Islet precursor cell (in vitro differentiated cells): ENCODE measurements around the gene PCDH1.
"Not testable (repeated sequence)": the region's sequence is repeated elsewhere in the genome, so short reads cannot be mapped to it uniquely, and the experiment has no call there.

Source experiments
- DNase-seq: peaks from one replicate; pipeline ENCODE4 v3.0.0-alpha.2; 2018

Gene PCDH1

DNA sequence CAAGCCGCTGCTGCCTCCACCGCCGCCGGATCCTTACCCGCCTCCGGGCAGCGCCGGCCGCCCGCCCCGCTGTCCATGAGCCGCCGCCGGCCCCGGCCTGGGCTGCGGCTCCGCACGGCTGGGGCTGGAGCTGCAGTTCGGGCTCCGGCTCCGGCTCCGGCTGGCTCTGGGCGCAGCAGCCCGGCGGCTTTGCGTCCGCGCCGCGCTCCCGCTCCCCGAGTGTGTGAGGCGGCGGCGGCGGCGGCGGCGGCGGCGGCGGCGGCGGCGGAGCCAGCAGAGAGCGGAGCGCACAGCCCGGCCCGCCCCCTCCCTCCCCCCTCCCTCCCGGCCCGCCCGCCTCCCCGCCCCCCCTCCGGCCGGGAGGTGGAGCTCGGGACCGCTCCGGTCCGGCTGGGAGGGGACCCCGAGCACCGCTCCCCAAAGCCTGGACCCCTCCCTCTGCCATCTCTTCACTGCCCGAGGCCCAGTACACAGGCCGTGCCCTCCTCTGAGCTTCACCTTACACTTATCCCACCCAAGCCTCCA is at the start of gene PCDH1:
PCDH1 (minus strand) TSS at position 225 of the 525 bp plus-strand sequence; CDS start at position 77, 148 bp downstream.
- DNase-seq = peak; percentile 70

DNA sequence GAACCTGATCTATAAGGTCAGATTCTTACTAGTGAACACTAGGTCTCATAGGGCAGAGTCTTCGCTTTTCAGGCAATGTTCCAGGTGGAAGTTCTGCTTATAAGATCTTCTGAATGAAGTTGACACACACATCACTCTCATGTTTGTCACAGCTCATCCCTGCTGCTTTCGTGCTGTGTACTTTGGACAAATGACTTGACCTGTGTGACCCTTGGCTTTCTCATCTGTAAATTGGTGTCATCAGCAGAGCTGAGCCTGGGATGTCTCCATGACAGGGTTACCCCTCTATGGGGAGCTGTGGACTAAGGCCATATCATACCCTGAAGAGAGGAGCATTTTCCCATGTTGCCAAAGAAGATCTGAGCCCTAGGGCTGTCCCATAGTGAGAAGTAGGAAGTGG is 48.2 kb upstream of the PCDH1 start:
- DNase-seq = no peak

DNA sequence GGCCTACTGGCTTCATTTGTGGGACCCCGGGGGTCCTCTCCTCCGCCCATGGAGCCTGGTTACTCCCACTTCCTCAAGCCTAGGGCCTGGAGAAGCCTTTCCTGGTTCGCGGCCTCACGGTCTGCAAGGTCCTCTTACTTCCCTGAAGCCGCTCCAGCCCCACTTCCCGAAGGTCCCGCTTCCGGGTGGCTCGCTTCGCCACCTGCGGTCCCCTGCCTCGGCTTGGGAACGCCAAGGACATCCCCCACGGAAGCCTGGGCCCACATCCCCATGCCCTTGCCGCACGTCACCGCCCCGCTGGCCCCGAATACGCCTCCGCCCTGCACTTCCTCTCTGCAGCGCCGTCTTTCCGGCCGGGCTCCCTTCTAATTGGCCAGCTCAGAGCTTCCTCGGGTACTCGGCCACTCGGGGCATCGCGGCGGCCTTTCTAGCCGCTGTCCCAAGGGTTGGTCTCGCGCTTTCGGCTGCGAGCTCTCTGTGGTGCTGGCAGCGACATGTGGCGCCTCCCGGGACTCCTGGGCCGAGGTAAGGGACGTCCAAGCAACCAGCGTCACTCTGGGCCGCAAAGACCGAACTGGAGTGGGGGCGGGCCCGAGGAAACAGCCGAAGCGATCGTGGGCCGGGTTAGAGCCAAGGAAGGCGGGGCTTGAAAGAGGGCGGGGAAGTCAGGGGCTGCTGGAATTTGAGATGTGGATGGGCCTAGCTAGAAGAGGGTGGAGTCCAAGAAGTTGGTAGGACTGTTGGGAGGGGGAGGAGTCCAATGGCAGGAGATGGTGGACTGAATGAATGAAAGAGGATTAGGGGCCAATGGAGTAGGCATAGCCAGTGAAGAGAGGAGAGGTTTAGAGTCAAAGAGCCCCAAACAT is 45.5 kb upstream of the PCDH1 start, which contains the start of gene DELE1:
DELE1 (plus strand) TSS at position 424 of the 866 bp plus-strand sequence; CDS start at position 495, 71 bp downstream.
- peak; percentile 97 for DNase-seq

DNA sequence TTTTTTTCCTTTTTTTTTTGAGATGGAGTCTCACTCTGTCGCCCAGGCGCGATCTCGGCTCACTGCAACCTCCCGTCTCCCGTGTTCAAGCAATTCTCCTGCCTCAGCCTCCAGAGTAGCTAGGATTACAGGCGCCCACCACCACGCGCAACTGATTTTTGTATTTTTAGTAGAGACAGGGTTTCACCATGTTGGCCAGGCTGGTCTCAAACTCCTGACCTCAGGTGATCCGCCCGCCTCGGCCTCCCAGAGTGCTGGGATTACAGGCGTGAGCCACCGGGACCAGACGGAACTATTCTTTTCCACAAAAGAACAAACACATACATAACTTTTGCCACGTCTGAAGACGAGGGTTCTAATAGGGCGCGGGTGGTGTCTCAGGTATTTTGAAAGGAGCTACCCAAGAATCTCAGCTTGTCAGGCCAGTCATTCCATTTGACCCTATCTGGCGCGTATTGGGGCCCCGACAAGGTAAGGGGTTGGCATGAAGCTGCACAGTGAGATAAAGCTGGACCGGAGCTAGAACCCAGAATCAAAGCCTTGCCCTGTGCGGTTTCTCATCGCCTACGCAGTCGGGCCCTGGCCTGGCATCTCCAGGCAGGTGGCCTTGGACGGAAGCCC is 44.7 kb upstream of the PCDH1 start:
- DNase-seq = not testable (repeated sequence)

DNA sequence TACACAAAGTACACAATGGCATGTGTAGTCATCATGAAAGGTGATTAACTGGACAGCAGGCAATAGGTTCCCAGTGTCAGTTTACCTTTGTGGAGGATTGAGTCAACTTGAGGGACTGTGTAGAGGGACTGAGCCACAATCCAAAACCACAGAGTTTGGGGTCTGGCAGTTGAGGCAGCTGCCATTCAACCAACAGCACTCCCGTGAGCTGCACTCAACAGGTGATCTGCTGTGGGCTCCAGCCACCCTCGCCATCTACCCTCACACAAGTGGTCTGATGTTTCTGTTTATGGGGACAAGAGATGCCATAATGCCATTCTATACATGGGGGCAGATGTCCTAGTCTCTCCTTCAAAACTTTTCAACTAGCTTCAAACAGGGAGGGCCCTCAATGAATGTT is 42.6 kb upstream of the PCDH1 start:
- DNase-seq = no peak

DNA sequence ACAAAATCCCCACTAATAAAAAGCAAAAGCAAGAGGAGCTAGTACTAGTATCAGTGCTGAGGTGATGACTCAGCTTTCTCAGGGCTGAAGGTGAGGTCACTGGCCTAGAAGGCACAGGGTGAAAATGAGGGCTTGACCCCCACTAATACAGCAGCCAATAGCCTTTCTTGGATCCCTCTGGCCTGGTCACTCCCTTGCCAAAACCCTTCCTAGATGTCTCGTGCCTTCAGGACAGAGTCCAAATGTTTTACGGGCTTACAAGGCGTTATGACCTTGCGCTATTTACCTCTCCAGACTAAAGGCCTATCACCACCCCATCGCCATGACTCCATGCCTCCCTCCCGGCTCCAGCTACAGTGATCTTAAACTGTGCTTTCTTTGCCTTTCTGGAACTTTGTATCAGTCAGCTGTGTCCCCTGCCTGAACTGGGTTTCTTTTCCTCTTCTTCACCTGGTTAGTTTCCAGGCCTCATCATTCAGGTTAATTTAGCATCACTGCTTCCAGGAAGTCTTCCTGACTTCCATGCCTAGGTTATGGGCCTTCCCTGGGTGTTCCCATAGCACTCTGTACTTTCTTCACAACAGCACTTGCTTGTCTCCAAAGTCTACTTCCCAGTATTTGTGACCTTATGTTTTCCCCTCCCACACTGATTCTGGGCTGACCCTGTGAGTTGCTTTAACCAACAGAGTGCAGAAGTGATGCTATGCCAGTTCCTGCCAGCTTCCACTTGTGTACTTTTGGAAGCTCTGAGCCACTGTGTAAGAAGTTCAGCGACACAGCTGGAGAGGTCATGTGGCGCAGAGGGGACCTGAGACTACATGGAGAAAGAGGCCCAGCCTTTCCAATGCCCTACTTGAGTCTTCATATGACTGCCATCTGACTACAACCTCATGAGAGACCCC is 41.3 kb upstream of the PCDH1 start:
- DNase-seq = peak; percentile 49

DNA sequence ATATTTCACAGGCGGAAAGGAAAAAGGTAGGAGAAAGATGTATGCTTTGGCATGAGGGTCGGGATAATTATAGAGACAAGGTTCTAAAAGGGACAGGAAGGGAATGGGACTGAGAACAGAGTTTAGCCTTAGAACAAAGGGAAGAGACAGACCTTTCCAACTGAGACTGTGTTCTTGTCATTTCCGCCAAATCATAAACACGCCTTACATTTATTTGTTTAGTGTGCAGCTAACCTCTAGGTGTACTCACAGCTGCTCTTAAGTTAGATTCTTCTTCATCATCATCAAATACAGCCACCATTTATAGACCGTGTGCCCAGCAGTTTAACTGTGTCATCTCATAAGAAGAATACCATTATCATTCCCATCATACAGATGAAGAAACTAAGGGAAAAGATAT is 39.5 kb upstream of the PCDH1 start:
- no peak for DNase-seq

DNA sequence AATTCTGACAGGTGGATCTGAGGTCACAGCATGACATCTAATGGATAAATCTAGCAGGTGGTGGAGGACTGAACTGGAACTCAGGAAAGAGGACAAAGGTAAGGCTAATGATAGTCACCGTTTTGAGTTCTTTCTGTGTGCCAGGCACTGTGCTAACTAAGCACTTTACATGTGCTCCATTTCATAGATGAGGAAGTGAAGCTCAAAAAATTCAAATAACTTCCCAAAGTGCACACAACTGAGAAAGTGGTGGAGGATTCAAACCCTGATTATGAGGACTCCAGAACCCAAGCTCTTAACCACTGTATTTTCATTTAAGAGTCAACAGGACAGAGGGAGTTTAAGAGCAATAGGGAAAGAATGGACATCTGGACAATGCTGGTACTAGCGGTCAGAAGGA is 38.3 kb upstream of the PCDH1 start:
- DNase-seq = no peak

DNA sequence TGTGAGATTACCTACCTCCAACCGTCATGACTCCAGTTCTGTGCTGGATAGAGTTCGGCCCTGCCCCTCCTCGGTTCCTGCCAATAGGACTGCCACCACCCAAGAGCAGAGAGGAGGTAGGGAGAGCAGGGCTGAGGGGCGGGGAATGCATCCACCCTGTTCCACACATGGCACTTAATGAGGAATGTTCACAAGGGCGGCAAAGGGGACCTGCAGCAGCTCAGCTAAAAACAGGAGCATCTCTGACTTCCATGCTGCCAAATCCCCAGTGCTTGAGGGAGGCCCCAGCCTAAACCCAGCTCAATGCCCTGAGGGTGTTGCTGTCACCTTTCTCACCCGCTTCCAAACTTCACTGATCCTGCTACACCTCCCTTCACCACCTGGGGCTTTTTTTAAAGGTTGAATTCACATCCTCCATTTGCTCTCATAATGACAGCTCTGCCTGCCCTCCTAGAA is 37.7 kb upstream of the PCDH1 start:
- peak; percentile 83 for DNase-seq

DNA sequence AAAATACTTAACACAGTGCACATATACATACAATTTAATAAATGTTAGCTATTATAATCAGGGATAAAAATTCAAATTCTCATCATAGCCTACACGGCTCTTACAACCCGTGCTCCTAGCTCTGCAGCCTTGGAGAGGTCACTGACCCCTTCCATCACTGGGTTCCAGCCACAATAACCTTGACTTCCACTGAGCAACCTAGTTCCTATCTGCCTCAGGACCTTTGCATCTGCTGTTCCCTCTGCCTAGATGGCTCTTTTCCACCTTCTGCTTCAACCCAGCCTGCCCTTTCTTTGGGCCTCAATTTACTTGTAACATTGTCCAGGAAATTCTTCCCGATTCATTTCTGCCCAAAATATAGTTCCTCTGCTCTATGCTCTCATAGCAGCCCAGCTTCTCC is 36.6 kb upstream of the PCDH1 start:
- no peak for DNase-seq

DNA sequence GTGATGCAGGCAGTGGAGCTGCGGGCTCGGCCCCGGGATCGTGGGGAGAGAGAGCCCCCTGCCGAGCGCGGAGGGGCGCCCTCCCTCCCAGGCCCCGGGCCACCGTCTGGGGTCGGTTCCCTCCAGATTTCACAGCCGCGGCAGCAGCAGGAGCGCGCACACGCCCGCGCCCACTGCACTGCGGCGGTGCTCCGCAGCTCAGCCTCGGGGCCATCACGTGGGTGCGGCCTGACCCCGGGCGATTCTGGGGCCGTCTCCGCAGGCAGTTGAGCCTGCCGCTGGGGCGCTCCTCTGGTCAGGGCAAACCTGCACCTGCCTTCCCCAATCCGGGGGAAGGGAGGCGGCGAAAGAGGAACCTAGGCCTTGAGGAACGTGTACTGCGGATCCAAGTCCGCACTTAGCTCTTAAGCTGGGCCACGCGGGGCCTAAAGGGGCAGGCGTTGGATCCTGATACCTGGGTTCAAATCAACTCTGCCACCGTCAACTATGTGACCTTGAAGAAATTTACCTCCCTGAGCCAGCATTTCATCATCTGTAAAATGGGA is 36.1 kb upstream of the PCDH1 start:
- peak; percentile 68 for DNase-seq

DNA sequence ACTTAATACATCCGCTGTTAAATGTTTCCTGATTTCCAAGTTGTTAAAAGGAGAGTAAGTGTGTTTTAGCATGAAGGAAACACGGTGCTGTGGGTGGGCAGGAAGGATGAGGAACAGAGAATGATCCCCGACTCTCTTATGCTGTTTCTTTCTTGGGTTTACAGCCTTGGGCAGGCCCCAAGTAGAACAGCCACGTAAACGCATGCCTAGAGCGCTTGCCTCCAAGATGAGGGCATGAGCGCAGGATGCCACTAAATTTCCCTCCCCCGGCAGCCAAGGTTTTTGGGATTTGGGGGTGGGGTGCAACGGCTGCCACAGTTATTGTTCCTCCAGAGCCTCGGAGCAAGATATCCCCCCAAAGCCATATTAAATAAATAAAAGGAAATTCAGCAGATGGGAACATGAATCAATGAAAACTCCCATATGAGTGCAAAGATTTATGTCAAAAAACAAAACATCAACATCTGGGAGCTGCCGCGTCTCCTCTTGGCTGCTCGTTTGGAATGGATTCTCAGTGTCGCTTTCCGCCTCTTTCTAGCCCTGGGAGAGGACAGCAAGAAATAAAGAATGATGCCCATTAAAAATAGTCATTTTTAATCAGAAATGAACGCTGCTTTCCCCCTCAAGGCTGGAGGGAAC is 35.5 kb upstream of the PCDH1 start:
- no peak for DNase-seq

DNA sequence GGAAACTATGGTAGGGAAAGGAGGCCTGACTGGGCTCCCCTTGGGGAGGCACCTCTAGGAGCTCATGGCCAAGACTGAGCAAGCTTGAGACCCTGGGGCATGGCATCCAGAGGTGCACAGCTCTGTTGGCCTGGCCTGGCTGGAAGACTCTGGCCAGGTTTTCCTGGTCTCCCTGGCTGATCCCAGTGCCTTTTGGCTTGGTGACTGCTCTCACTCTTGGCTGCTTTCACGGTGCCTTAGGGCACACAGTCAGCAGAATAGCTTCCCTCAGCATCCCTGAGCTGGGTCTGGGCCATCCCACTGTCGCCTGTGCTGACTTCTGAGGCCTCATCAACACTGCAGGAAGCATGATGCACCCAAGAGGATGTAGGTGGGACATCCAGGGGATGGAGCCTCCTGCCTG is 32.1 kb upstream of the PCDH1 start:
- peak; percentile 92 for DNase-seq

DNA sequence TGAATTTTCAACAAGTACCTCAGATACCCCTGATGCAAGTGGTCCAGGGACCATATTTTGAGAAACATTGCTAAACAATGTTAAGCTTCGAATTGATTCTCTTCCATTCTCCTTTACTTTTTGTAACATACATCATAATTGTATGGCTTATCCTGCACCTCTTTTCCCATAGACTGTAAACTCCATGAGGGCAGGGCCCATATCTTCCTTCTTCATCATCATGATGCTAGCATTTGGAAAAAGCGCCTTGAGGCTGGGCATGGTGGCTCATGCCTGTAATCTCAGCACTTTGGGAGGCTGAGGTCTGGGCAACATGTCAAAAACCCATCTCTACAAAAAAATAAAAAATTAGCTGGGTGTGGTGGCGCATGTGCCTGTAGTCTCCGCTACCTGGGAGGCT is 31.0 kb upstream of the PCDH1 start:
- no peak for DNase-seq

DNA sequence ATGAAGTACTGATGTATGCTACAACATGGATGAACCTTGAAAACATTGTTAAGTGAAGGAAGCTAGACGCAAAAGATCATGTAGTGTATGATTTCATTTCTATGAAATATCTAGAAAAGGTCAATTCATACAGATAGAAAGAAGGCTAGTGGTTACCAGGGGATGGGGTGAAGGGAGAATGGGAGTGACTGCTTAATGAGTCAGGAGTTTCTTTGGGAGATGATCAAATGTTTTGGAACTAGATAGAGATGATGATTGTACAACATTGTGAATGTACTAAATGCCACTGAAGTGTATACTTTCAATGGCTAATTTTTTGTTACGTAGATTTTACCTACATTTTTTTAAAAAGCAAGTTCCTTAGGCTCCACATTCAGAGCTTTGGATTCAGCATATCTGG is 30.6 kb upstream of the PCDH1 start:
- DNase-seq = no peak

DNA sequence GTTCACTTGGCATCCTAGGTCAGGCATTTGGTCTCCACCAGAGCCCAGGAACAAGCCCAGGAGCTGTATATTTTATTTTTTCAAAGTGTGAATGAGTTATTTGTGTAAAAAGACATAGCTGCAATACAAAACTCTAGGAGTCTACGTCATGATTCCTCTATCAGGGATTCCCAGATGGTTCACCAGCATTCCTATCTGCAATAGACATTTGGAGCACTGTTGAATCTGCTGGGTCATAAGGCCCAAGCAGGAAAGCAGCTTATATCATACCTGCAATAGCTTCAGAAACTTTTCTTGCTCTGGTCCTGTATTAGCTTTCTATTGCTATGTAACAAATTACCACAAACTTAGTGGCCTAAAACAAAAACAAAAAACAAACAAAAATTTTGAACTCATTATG is 28.8 kb upstream of the PCDH1 start:
- no peak for DNase-seq

DNA sequence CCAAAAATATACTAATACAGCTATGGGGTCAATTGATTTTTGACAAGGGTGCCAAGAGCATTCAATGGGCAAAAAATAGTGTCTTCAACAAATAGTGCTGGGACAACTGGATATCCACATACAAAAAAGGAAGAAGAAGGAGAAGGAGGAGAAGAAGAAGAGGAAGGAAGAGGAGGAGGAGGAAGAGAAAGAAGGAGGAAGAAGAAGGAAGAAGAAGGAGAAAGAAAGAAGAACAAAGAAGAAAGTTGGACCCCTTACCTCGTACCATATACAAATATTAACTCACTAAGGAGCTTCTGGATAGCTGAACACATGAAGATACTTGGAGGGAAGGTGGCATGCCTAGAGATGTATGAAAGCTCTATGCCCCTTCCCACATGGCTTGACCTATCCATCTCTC is 28.3 kb upstream of the PCDH1 start:
- DNase-seq = no peak

DNA sequence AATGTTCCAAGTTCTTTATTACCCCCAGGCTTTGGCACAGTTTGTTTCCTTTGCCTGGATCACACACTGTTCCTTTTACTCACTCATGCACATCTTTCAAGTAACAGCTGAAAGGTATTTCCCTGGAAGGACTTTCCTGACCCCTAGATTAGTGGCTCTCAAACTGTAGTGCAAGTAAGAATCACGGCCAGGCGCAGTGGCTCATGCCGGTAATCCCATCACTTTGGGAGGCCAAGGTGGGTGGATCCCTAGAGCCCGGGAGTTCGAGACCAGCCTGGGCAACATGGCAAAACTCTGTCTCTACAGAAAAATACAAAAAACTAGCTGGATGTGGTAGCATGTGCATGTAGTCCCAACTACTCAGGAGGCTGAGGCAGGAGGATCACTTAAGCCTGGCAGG is 26.3 kb upstream of the PCDH1 start:
- no peak for DNase-seq

DNA sequence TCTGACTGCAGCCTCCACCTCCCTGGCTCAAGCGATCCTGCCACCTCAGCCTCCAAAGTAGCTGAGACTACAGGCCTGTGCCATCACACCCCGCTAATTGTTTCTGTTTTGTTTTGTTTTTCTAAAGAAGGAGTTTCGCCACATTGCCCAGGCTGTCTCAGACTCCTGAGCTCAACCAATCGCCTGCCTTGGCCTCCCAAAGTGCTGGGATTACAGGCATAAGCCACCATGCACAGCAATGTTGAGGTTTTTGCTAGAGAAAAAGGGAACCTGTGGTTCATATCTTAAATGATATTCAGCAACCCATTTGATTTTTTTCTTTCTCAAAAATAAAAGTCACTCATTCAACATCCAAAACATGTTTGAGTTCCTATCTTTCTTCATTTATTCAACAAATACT is 25.1 kb upstream of the PCDH1 start:
- no peak for DNase-seq

DNA sequence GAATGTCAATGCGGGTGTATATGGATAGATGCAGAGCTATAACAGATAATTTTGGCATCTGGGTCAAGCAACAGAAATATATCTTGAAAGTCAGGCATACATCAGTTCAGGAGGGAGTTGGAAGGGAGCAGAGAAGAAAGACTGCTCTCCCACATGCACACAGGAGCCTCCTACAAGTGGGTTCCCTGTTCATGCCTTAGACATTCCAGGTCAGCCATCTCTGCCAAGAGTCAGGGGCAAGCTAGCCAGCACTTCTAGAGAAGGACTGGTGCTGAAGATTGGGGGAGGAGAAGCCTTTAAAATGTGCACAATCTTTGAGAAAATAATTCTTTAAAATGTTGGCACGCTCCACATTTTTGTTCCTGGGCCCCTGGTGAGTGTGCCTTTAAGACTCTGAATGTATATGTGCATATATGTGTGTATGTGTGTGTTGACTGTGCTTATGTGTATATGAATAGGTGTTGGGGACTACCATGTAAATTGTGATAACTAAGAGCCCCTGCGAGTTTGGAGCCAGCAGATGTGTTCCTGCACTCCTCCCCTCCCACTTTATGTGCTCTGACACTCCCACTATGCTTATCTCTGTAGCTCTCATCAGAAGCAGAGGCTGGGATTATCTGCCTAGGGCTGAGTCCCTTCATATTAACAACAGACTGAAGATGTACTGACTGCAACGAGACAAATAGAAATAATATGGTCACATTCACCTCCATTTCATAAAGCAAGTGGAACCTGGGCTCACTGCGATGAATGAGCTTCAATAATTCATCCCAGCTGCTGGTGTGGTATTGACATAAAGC is 24.0 kb upstream of the PCDH1 start:
- no peak for DNase-seq

DNA sequence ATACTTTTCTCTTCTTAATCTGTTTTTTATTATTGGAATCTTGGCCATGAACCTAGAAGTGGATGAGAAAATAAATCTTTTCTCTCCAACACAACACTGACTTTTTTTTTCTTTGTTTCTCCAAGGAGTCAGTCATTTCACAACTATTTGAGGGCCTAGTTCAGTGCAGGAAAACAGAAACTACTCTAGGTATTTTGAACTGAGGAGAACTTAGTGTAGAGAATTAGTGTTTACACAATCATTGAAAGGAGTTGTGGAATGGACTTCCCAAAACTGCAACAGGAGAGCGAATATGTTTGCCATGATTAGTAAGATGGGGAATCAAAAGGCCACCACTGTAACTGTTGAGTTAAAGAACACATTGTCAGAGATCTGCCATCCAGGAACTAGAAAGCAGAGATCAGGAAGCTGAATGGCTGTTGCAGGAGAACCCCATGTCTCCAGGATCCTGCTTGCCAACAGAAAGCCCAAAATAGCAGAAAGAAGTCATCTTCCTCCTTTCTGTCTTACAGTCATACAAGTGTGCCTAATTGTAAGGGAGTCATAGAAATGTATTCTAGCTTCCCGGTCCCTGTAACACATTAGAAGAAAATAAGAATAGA is 20.3 kb upstream of the PCDH1 start:
- no peak for DNase-seq
